HG03354 (cell line): ENCODE results near the gene CTNNA1.

ENCODE experiments used
- ATAC-seq: cut with Tn5 transposase; IDR thresholded peaks from one replicate; pipeline ENCODE4 v1.9.1; 2021; ENCODE audit warnings: mild to moderate bottlenecking; ENCODE audit not compliant: unreplicated experiment, poor library complexity, severe bottlenecking

Gene CTNNA1

DNA sequence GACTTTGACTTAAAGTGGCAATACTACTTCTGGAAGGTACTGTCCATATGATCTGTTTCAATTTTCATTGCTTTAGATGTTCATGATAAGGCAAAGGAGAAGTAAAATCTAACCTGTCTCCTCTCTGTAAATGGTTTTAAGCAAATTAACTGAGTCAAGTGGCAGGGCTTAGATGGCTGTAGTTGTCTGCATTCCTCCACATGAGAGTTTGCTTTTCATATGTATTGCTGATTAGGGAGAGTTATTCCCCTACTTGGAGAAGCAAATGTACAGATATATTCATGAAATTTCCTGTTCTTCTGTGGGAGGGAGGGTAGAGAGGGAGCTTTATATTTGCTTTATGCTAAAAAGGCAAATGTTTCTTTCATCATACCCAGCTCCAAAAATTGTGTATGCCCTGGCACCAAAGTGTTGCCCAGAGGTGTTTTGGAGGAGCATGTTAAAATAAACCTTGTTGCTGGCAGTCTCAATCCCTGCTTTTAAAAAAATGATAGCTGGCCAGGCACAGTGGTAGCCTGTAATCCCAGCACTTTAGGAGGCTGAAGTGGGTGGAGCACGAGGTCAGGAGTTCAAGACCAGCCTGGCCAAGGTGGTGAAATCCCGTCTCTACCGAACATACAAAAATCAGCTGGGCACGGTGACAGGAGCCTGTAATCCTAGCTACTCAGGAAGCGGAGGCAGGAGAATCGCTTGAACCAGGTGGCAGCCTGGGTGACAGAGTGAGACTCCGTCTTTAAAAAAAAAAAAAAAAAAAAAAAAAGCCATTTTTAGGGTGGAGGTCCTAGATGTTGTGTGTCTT lies 125.4 kb downstream of the CTNNA1 start:
- ATAC-seq: no peak

- no peak for ATAC-seq
Observed at GRCh38 chr5:138883211-138883610, 130.0 kb downstream of the CTNNA1 start.

DNA sequence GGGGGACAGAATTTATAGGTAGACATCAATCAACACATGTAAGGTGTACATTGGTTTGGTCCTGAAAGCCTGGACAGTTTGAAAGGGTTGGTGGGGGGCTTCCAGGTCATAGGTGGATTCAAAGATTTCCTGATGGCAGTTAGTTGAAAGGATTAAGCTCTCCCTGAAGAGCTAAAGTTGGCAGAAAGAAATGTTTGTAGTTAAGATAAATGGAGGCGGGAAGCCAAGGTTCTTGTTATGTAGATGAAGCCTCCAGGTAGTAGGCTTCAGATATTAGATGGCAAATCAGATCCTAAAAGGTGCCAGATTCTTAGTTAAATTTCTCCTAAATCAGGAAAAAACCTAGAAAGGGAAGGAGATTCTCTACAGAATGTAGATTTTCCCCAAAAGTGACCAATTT lies 130.9 kb downstream of the CTNNA1 start:
- ATAC-seq: no peak

DNA sequence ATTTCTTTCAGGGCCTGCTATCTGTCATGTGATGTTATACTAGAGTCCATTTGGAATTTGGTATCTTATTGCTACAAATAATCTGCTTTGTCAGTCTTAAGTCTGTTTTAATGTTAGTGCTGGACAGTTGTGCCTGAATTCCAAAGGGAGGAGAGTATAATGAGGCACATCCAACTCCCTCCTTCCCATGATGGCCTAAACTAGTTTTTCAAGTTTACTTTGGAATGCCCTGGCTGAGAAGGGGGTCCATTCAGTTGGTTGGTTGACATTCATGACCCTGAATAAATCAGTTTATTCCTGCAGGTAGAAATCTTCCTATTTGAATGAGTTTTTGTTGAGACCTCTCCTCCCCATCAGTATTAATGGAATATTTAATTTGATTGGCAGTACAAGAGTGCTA lies 131.3 kb downstream of the CTNNA1 start:
- no peak for ATAC-seq

- no peak for ATAC-seq
Observed at GRCh38 chr5:138889994-138890393, 136.8 kb downstream of the CTNNA1 start.

GRCh38 chr5:138890644-138891043 lies 137.4 kb downstream of the CTNNA1 start:
- ATAC-seq: no peak

DNA sequence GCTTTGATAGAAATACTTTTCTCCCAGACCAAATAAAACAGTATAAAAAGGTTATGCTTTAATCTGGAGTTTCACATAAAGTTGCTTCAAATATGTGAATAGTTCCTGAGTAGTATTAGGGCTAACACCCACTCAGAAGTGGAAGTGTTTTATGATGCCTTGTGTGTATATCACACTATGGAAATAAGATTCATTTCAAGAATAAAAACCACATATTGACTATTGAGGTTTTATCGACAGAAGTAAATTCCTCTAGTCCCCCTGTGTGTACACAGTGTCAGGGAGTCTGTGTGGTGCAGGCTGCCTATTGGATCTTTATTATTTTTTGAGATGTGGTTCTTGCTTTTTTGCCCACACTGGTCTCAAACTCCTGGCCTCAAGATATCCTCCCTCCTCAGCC lies 142.7 kb downstream of the CTNNA1 start:
- no peak for ATAC-seq

DNA sequence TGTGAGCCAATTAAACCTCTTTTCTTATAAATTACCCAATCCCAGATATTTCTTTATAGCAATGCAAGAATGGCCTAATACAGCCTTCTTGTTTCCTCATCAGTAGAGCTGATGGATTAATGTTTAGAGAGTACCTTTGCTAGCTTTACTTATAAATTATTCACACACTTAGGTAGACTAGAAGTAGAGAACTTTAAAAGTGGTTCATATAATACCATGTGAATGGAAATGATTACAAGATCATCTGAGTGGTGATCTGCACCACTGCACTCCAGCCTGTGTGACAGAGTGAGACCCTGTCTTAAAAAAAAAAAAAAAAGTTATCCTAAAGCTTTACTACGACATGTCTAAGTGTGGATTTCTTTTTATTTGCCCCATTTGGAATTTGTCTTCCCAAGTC lies 145.1 kb downstream of the CTNNA1 start:
- no peak for ATAC-seq

GRCh38 chr5:138898742-138899141 lies 145.5 kb downstream of the CTNNA1 start:
- ATAC-seq: no peak

- no peak for ATAC-seq
Observed at GRCh38 chr5:138900281-138900965, 147.2 kb downstream of the CTNNA1 start.

DNA sequence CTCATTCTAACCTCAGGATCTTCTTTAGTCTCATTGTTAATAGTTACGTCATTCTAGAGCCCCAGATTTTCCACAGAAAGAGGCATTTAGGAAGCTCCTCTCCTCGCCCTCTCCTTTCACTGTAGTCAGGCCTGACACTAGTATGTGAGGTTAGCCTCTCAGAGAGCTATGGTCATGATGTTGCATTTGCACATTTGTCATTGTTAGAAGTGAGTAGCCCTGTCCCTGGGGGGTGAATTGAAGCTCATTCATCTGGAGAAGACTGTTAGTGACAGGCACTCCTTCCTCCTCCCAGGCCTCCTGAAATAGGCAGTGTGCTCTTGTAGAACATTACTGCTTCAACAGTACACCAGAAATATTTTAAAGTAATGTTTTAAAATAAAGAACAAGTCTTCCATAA lies 148.5 kb downstream of the CTNNA1 start:
- no peak for ATAC-seq

DNA sequence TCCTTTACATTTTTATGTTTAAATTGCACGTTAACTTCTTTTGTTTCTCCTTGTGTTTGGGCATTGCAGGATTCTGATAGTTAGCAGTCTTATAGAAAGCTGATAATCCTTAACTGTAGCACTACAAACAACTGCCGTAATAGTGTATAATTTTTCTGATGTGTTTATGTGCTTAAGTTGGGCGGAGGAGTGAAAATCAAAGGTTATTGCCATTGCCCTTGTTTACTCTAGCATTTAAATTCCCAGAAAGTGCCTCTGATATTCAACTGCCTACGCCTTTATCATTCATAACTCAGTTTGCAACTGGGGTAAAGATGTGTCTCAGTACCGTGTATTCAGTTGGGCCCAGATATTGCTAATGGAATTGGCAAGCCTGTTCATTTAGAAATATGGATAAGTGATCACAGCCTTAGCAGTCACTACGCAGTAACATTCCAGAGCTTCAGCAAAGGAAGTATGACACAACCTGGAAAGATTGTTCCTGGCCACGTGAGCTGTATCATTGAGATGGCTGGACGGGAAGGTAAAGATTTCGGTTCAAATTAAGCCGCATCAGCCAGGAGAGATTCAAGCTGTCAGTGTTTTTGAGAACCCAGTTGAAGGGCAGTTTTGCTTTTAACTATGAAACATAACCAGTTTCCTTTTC lies 150.0 kb downstream of the CTNNA1 start:
- ATAC-seq: no peak

- no peak for ATAC-seq
Observed at GRCh38 chr5:138905541-138905940, 152.3 kb downstream of the CTNNA1 start.

DNA sequence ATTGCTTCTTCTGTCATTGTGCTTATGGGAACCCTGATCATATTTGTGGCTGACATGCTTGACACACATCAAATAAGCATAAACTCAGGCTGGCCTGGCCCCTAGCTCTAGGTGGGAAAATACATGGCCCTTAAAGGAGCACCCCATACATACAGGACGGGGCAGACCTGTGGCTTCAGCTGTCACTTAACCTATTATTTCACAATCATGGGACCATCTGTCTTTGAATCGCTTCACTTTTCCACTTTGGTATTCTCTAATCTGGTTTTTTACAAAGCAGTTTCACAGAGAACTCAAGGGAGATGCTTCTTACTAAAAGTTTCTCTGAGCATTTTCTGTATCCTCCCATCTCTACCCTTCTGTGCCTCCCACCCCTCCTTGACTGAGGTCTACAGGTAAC lies 156.5 kb downstream of the CTNNA1 start:
- ATAC-seq: no peak

GRCh38 chr5:138910546-138911185 lies 157.4 kb downstream of the CTNNA1 start:
- no peak for ATAC-seq

DNA sequence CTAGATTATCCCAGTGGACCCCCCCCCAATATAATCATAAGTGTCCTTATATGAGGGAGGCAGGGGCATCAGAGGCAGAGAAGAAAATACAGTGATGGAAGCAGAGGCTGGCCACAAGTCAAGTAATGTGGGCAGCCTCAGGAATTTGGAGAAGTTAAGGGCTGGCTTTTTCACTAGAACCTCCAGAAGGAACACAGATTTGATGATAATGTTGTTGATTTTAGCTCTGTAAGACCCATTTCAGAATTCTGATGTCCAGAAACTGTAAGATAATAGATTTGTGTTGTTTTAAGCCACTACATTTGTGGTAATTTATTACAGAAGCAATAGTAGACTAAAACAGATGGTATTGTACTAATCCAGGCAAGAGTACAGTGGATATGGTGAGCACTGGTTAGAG lies 158.2 kb downstream of the CTNNA1 start:
- ATAC-seq: no peak

DNA sequence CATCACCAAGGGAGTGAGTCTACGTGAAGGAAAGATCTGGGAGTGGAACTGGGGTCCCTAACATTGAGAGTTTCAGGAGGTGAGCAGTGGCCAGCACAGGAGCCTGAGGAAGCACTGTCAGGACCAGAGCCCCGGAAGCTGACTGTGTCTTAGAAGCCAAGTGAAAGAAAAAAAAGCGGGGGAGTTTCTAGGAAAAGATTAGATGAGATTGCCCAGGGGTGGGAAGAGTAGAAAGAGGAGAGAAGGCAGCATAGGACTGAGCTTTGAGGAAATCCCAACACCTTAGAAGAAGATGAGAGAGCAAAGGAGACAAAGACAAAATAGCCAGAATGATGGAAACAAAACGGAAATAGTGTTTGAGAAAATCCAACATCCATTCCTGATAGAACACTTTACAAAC lies 158.9 kb downstream of the CTNNA1 start:
- no peak for ATAC-seq

DNA sequence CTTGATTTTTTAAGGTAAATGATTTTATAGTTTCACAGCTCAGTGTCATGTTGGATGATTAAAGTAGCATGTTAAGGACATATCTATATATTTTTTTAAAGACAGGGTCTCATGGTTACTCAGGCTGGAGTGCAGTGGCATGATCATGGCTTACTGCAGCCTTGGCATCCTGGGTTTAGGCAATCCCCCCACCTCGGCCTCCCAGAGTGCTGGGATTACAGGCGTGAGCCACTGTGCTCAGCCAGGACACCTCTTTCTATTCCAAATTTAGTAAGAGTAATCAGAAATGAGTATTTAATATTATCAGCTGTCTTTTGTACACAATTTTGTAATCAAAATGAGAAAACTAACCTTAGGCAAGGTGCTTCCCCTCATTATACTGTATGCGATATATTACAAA lies 160.5 kb downstream of the CTNNA1 start:
- ATAC-seq: no peak

DNA sequence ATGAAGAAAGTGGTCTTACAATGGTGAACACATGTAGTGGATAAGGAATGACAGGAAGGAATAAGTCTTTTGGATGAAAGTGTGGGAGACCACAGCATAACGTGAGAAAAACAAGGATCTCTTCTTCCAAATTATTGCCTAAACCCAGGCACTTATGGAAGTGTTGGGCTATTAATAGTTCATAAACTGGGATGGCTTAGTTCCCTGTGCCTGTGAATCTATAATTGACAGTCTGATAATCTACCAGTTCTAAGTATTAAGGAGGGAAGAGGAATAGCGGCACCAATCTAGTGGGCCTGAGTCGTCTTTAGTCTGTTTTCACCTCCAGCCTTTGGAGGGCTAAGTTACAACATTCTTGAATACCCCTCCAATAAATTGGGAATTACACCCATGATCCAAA lies 161.1 kb downstream of the CTNNA1 start:
- no peak for ATAC-seq

GRCh38 chr5:138918686-138919085 lies 165.5 kb downstream of the CTNNA1 start:
- ATAC-seq: no peak
